ENCODE measurements around the gene SMPD4. TPM values are rescaled to one million over a fixed set of nuclear protein-coding genes. Genes with fewer than 3 reads are reported as not detected.
"Not testable (repeated sequence)": the region's sequence is repeated elsewhere in the genome, so short reads cannot be mapped to it uniquely, and the experiment has no call there.

The SMPD4 gene
- total RNA-seq, 1 experiment from 2014 or later: 98.9 TPM

GRCh38 chr2:130198343-130198742, 16.9 kb upstream of the SMPD4 start, which contains the start of gene TUBA3E:
TUBA3E (minus strand) TSS chr2:130198439; CDS start chr2:130198360, 79 bp downstream.
- ChIA-PET POLR2A (no interaction called here), RAD21 (ENCODE audit: low non-redundant PET in 1 of 2, low total read pairs in 2 of 2, uncharacterized antibody in 2 of 2, unreplicated experiment in 2 of 2) (no interaction called here), CTCF (no interaction called here)
- Histone ChIP-seq H3K36me3 (ENCODE audit: control insufficient read depth in 1 of 2, insufficient read depth in 2 of 2, low read length in 2 of 2) (no peaks in the 10 kb centered on the region), H3K4me2 (ENCODE audit: low read length) (no peak within 1 kb of the TSS), H4K20me1 (ENCODE audit: insufficient read depth) (no peaks in the 10 kb centered on the region), H3K9me3 (ENCODE audit: control insufficient read depth in 1 of 2, insufficient read depth in 1 of 2, low read depth in 1 of 2, low read length in 2 of 2) (no peaks in the 10 kb centered on the region), H3K9ac (ENCODE audit: low read length) (no peak within 1 kb of the TSS), H3K27ac (ENCODE audit: low read depth, low read length) (no peak within 1 kb of the TSS), H3K4me3 (replicated peaks in 1 of 2; ENCODE audit: low read depth in 1 of 2, low read length in 2 of 2) (no peak within 1 kb of the TSS), H3K79me2 (ENCODE audit: insufficient read depth, low read length) (no peaks in the 10 kb centered on the region), H3K9me2 (ENCODE audit: insufficient read depth) (no peaks in the 10 kb centered on the region), H2AFZ (ENCODE audit: low read depth, low read length, poor library complexity, severe bottlenecking) (no peak within 1 kb of the TSS), H3K27me3 (ENCODE audit: insufficient read depth, low read length) (no peaks in the 10 kb centered on the region), H3K4me1 (ENCODE audit: control insufficient read depth in 1 of 2, insufficient read depth in 2 of 2, low read length in 2 of 2) (no peaks in the 10 kb centered on the region; a peak in 1 of 4 replicates)
- intact Hi-C loops (cut with micrococcal nuclease): no loop called here
- ATAC-seq: no peak
- no peak for DNase-seq (ENCODE audit: low read depth, low spot score)
- no peak for TF ChIP-seq FOSL1 (IDR thresholded peaks at IDR 0.05; ENCODE audit: low read depth)
- TF ChIP-seq, protein P1, sequence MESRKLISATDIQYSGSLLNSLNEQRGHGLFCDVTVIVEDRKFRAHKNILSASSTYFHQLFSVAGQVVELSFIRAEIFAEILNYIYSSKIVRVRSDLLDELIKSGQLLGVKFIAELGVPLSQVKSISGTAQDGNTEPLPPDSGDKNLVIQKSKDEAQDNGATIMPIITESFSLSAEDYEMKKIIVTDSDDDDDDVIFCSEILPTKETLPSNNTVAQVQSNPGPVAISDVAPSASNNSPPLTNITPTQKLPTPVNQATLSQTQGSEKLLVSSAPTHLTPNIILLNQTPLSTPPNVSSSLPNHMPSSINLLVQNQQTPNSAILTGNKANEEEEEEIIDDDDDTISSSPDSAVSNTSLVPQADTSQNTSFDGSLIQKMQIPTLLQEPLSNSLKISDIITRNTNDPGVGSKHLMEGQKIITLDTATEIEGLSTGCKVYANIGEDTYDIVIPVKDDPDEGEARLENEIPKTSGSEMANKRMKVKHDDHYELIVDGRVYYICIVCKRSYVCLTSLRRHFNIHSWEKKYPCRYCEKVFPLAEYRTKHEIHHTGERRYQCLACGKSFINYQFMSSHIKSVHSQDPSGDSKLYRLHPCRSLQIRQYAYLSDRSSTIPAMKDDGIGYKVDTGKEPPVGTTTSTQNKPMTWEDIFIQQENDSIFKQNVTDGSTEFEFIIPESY (IDR thresholded peaks at IDR 0.05; ENCODE audit: extremely low read depth, insufficient replicate concordance, low read length): no peak
- TF ChIP-seq RAD21 (IDR thresholded peaks at IDR 0.05; ENCODE audit: low read depth): no peak
- TF ChIP-seq YY1 (IDR thresholded peaks at IDR 0.05; ENCODE audit: extremely low read depth, insufficient replicate concordance, low read depth, low read length): no peak
- TF ChIP-seq SRF (IDR thresholded peaks at IDR 0.05; ENCODE audit: low read depth): no peak
- TF ChIP-seq CBX3 (IDR thresholded peaks at IDR 0.05; ENCODE audit: low read depth): no peak
- no peak for TF ChIP-seq JUND (IDR thresholded peaks at IDR 0.05)
- TF ChIP-seq POLR2AphosphoS5 (IDR thresholded peaks at IDR 0.05; ENCODE audit: low read depth, low read length): no peak
- no peak for TF ChIP-seq EZH2 (IDR thresholded peaks at IDR 0.05)
- TF ChIP-seq EZH2phosphoT487 (IDR thresholded peaks at IDR 0.05; ENCODE audit: borderline replicate concordance): no peak
- no peak for TF ChIP-seq TCF7L2 (IDR thresholded peaks at IDR 0.05; ENCODE audit: borderline replicate concordance, extremely low read depth, insufficient read depth, insufficient read length)
- TF ChIP-seq, protein P2, sequence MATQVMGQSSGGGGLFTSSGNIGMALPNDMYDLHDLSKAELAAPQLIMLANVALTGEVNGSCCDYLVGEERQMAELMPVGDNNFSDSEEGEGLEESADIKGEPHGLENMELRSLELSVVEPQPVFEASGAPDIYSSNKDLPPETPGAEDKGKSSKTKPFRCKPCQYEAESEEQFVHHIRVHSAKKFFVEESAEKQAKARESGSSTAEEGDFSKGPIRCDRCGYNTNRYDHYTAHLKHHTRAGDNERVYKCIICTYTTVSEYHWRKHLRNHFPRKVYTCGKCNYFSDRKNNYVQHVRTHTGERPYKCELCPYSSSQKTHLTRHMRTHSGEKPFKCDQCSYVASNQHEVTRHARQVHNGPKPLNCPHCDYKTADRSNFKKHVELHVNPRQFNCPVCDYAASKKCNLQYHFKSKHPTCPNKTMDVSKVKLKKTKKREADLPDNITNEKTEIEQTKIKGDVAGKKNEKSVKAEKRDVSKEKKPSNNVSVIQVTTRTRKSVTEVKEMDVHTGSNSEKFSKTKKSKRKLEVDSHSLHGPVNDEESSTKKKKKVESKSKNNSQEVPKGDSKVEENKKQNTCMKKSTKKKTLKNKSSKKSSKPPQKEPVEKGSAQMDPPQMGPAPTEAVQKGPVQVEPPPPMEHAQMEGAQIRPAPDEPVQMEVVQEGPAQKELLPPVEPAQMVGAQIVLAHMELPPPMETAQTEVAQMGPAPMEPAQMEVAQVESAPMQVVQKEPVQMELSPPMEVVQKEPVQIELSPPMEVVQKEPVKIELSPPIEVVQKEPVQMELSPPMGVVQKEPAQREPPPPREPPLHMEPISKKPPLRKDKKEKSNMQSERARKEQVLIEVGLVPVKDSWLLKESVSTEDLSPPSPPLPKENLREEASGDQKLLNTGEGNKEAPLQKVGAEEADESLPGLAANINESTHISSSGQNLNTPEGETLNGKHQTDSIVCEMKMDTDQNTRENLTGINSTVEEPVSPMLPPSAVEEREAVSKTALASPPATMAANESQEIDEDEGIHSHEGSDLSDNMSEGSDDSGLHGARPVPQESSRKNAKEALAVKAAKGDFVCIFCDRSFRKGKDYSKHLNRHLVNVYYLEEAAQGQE (IDR thresholded peaks at IDR 0.05; ENCODE audit: low read depth): no peak
- no peak for TF ChIP-seq SP1 (IDR thresholded peaks at IDR 0.05; ENCODE audit: low read depth)
- TF ChIP-seq ZNF274 (IDR thresholded peaks at IDR 0.05; ENCODE audit: low read depth, low read length): no peak
- TF ChIP-seq POLR2A (IDR thresholded peaks at IDR 0.05; ENCODE audit: borderline replicate concordance, extremely low read depth, insufficient read depth, insufficient read length): no peak
- no TSS peak for BruUV-seq (replicated peaks)

DNA sequence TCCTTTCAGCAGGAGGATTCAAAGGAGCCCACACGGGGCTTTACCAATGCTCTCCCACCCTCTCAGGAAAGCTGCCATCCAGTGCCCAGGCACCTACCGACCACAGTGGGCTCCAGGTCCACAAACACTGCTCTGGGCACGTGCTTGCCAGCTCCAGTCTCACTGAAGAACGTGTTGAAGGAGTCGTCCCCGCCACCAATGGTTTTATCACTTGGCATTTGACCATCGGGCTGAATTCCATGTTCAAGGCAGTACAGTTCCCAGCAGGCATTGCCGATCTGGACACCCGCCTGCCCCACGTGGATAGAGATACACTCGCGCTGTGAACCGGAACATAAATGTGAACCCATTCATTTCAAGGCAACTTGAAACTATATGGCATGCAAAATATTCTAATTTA, 14.7 kb upstream of the SMPD4 start:
- H3K4me2 ChIP-seq (ENCODE audit: low read length); CTCF ChIA-PET; H3K36me3 ChIP-seq (ENCODE audit: control insufficient read depth in 1 of 2, insufficient read depth in 2 of 2, low read length in 2 of 2); H3K9me2 ChIP-seq (ENCODE audit: insufficient read depth); DNase-seq (ENCODE audit: low read depth, low spot score); H3K4me3 ChIP-seq (replicated peaks in 1 of 2; ENCODE audit: low read depth in 1 of 2, low read length in 2 of 2); intact Hi-C loops (cut with micrococcal nuclease); ATAC-seq; H3K9me3 ChIP-seq (ENCODE audit: control insufficient read depth in 1 of 2, insufficient read depth in 1 of 2, low read depth in 1 of 2, low read length in 2 of 2); H3K4me1 ChIP-seq (ENCODE audit: control insufficient read depth in 1 of 2, insufficient read depth in 2 of 2, low read length in 2 of 2); POLR2A ChIA-PET; H4K20me1 ChIP-seq (ENCODE audit: insufficient read depth); H3K27ac ChIP-seq (ENCODE audit: low read depth, low read length); H2AFZ ChIP-seq (ENCODE audit: low read depth, low read length, poor library complexity, severe bottlenecking); H3K79me2 ChIP-seq (ENCODE audit: insufficient read depth, low read length); H3K9ac ChIP-seq (ENCODE audit: low read length); BruUV-seq (replicated peaks); H3K27me3 ChIP-seq (ENCODE audit: insufficient read depth, low read length); RAD21 ChIA-PET (ENCODE audit: low non-redundant PET in 1 of 2, low total read pairs in 2 of 2, uncharacterized antibody in 2 of 2, unreplicated experiment in 2 of 2): not testable (repeated sequence)
